Endometrial microvascular endothelial cells (primary cell): ENCODE measurements around the gene MBD3L2. TPM values are rescaled to one million over a fixed set of nuclear protein-coding genes. Genes with fewer than 3 reads are reported as not detected.

ENCODE experiments used
- in situ Hi-C: cut with HindIII; loops from 2 replicates; pipeline ENCODE4 v1.10.0; 2017; ENCODE audit warnings: low sequenced_read_pairs, low pct_unique_long_range_greater_than_20kb; ENCODE audit errors: inconsistent ontology term
- total RNA-seq: library from RNA; depleted of rRNA; stranded (reverse); fragments of >200 nt; gene quantifications from one replicate; pipeline ENCODE4 v1.2.3, GENCODE V29; 2015; ENCODE audit errors: inconsistent ontology term

MBD3L2 gene
- total RNA-seq, 1 donor from 2014 or later, result not detected

- in situ Hi-C loops, result no loop called here
Observed at GRCh38 chr19:7099597-7099921, 50.4 kb downstream of the MBD3L2 start.

Other genes starting within 250 kb of the MBD3L2 start
- gene ADGRE1, start 161.7 kb upstream of the MBD3L2 start, total RNA-seq, result not detected
- not detected for gene MBD3L2B, start 27.9 kb upstream of the MBD3L2 start, total RNA-seq
- not detected for gene MBD3L5, start 18.7 kb upstream of the MBD3L2 start, total RNA-seq
- gene MBD3L4, start 9.1 kb upstream of the MBD3L2 start, total RNA-seq, result not detected
- not detected for gene MBD3L3, start 9.4 kb downstream of the MBD3L2 start, total RNA-seq
- 4.6 TPM for gene ZNF557, start 20.4 kb downstream of the MBD3L2 start, total RNA-seq
- 9.5 TPM for gene INSR, start 245.1 kb downstream of the MBD3L2 start, total RNA-seq